DOHH2 (cell line): ENCODE measurements around the gene SLC8B1.

Source experiments
- H3F3A ChIP-seq: fragments of 200-600 bp; sonication (generic), shearing (Covaris generic); 2 replicates; pipeline ENCODE4 v1.6.0; 2016; ENCODE audit warnings: antibody characterized with exemption, mild to moderate bottlenecking; ENCODE audit not compliant: control insufficient read depth, insufficient read depth
- H3K27ac ChIP-seq: fragments of 200-600 bp; sonication (generic); 2 replicates; pipeline ENCODE4 v1.5.1; 2014; ENCODE audit warnings: low read depth, mild to moderate bottlenecking, low read length, moderate library complexity
- H3K27me3 ChIP-seq: fragments of 200-600 bp; sonication (generic); 2 replicates; pipeline ENCODE4 v1.6.1; 2014; ENCODE audit warnings: mild to moderate bottlenecking, low read length, mixed read lengths; ENCODE audit not compliant: control insufficient read depth
- H3K36me3 ChIP-seq: fragments of 200-600 bp; sonication (generic); 2 replicates; pipeline ENCODE4 v1.6.1; 2014; ENCODE audit warnings: mild to moderate bottlenecking, low read length, moderate library complexity, mixed read lengths; ENCODE audit not compliant: control insufficient read depth
- H3K4me1 ChIP-seq: fragments of 200-600 bp; sonication (generic); 2 replicates; pipeline ENCODE4 v1.6.1; 2014; ENCODE audit warnings: mild to moderate bottlenecking, low read length, mixed read lengths; ENCODE audit not compliant: control insufficient read depth
- H3K4me2 ChIP-seq: fragments of 200-600 bp; sonication (generic); 2 replicates; pipeline ENCODE4 v1.6.0; 2014; ENCODE audit warnings: mild to moderate bottlenecking, low read length, moderate library complexity
- H3K4me3 ChIP-seq: fragments of 200-600 bp; sonication (generic); 2 replicates; pipeline ENCODE4 v1.5.1; 2014; ENCODE audit warnings: mild to moderate bottlenecking, low read length, mixed read lengths
- H3K79me2 ChIP-seq: fragments of 200-600 bp; sonication (generic); 2 replicates; pipeline ENCODE4 v1.6.1; 2014; ENCODE audit warnings: mild to moderate bottlenecking, low read length, mixed read lengths; ENCODE audit not compliant: control insufficient read depth
- H3K9me2 ChIP-seq: fragments of 200-600 bp; sonication (generic); replicated peaks from 2 replicates; pipeline ENCODE4 v1.6.1; 2014; ENCODE audit warnings: mild to moderate bottlenecking, low read length, mixed read lengths; ENCODE audit not compliant: control insufficient read depth
- H3K9me3 ChIP-seq: fragments of 200-600 bp; sonication (generic); 2 replicates; pipeline ENCODE4 v1.6.1; 2014; ENCODE audit warnings: antibody characterized with exemption, low read length, mixed read lengths; ENCODE audit not compliant: control insufficient read depth, insufficient read depth
- H4K20me1 ChIP-seq: fragments of 200-600 bp; sonication (generic); 2 replicates; pipeline ENCODE4 v1.6.0; 2014; ENCODE audit warnings: low read depth, mild to moderate bottlenecking, antibody characterized with exemption, low read length, moderate library complexity; ENCODE audit not compliant: control insufficient read depth, insufficient read depth
- CTCF ChIP-seq: fragments of 200-600 bp; sonication (generic); IDR thresholded peaks from one replicate; pipeline ENCODE4 v1.5.1; 2014; ENCODE audit warnings: antibody characterized with exemption, mild to moderate bottlenecking, low read depth, low read length; ENCODE audit not compliant: poor library complexity, severe bottlenecking
- EZH2phosphoT487 ChIP-seq: fragments of 200-600 bp; sonication (generic); IDR thresholded peaks from 2 replicates; pipeline ENCODE4 v1.6.1; 2017; ENCODE audit warnings: borderline replicate concordance, mild to moderate bottlenecking, antibody characterized with exemption, low read length, moderate library complexity, mixed read lengths

SLC8B1 gene

GRCh38 chr12:113278633-113279032 is 56.3 kb downstream of the SLC8B1 start:
- Histone ChIP-seq H3K9me3 (no peaks in the 10 kb centered on the region), H3F3A (no peaks in the 10 kb centered on the region; the same call in 1 of the 2 replicates), H3K4me1 (no peaks in the 10 kb centered on the region), H4K20me1 (no peaks in the 10 kb centered on the region), H3K4me3 (no peak overlapping the region), H3K4me2 (no peak overlapping the region), H3K36me3 (peaks cover 79% of the 10 kb centered on the region), H3K79me2 (no peaks in the 10 kb centered on the region), H3K27ac (no peak overlapping the region), H3K27me3 (no peaks in the 10 kb centered on the region), H3K9me2 (no peaks in the 10 kb centered on the region)
- no peak for TF ChIP-seq CTCF
- no peak for TF ChIP-seq EZH2phosphoT487

GRCh38 chr12:113278141-113278540 is 56.8 kb downstream of the SLC8B1 start:
- Histone ChIP-seq H3K27ac (no peak overlapping the region), H3K4me3 (no peak overlapping the region), H3K4me2 (no peak overlapping the region), H4K20me1 (no peaks in the 10 kb centered on the region), H3K27me3 (no peaks in the 10 kb centered on the region), H3K4me1 (no peaks in the 10 kb centered on the region), H3K79me2 (no peaks in the 10 kb centered on the region), H3K9me2 (no peaks in the 10 kb centered on the region), H3K9me3 (no peaks in the 10 kb centered on the region), H3F3A (no peaks in the 10 kb centered on the region; the same call in 1 of the 2 replicates), H3K36me3 (peaks cover 79% of the 10 kb centered on the region)
- no peak for TF ChIP-seq EZH2phosphoT487
- TF ChIP-seq CTCF: no peak

GRCh38 chr12:113277511-113277910 is 57.4 kb downstream of the SLC8B1 start:
- Histone ChIP-seq H3K79me2 (no peaks in the 10 kb centered on the region), H3K27ac (no peak overlapping the region), H3K4me3 (no peak overlapping the region), H3F3A (no peaks in the 10 kb centered on the region; the same call in 1 of the 2 replicates), H3K36me3 (peaks cover 79% of the 10 kb centered on the region), H3K4me1 (no peaks in the 10 kb centered on the region), H4K20me1 (no peaks in the 10 kb centered on the region), H3K27me3 (no peaks in the 10 kb centered on the region), H3K9me3 (no peaks in the 10 kb centered on the region), H3K9me2 (no peaks in the 10 kb centered on the region), H3K4me2 (no peak overlapping the region)
- TF ChIP-seq EZH2phosphoT487 (no peak), CTCF (no peak)
